CD4-positive, alpha-beta memory T cell (primary cell): ENCODE data around the gene POU2F2. TPM values are rescaled to one million over a fixed set of nuclear protein-coding genes. Genes with fewer than 3 reads are reported as not detected.

Experiments used
- CTCF ChIA-PET: fragments of 350-600 bp; sonication (Branson Sonifier 250); formaldehyde crosslinking; loops from one replicate; lab custom pipeline; 2021; ENCODE audit warnings: inconsistent platforms; ENCODE audit not compliant: partially characterized antibody; lab: Charles Lee
- POLR2A ChIA-PET: fragments of 350-600 bp; sonication (Branson Sonifier 250); formaldehyde crosslinking; loops from one replicate; lab custom pipeline; 2021; ENCODE audit not compliant: partially characterized antibody; lab: Charles Lee
- DNase-seq, 5 donors: peaks; one replicate each; pipeline versions ENCODE4 v3.0.0 to v3.0.0-alpha.2; 2020 to 2022; ENCODE audit warnings: mixed read lengths in 1 of 5
- H3K27ac ChIP-seq: one replicate; pipeline ENCODE4 v1.7.0; 2013; ENCODE audit warnings: low read depth, low read length
- H3K27me3 ChIP-seq: 2 replicates; pipeline ENCODE4 v1.7.0; 2013; ENCODE audit warnings: mild to moderate bottlenecking, low read length, moderate library complexity; ENCODE audit not compliant: insufficient read depth
- H3K36me3 ChIP-seq: 2 replicates; pipeline ENCODE4 v1.7.0; 2013; ENCODE audit warnings: mild to moderate bottlenecking, low read length, moderate library complexity; ENCODE audit not compliant: insufficient read depth
- H3K4me1 ChIP-seq: 2 replicates; pipeline ENCODE4 v1.7.0; 2013; ENCODE audit warnings: mild to moderate bottlenecking, low read length, moderate library complexity; ENCODE audit not compliant: insufficient read depth
- H3K4me3 ChIP-seq, 2 donors: one replicate each; pipeline ENCODE4 v1.7.0; 2013; ENCODE audit warnings: low read length in 2 of 2, mild to moderate bottlenecking in 1 of 2
- H3K9me3 ChIP-seq, 2 donors: one replicate each; pipeline ENCODE4 v1.7.0; 2013; ENCODE audit warnings: low read length in 2 of 2, control low read depth in 1 of 2; ENCODE audit not compliant: control insufficient read depth in 1 of 2
- H3K27ac Mint-ChIP-seq, 7 donors: one replicate each; pipeline ENCODE4 v1.8.0; 2020 to 2021; ENCODE audit warnings: mixed read lengths in 7 of 7, mild to moderate bottlenecking in 6 of 7, inconsistent platforms in 3 of 7, moderate library complexity in 3 of 7
- H3K27me3 Mint-ChIP-seq, 2 donors: one replicate each; pipeline ENCODE4 v1.8.0; 2020 to 2021; ENCODE audit warnings: mixed read lengths in 2 of 2
- H3K36me3 Mint-ChIP-seq, 2 donors: one replicate each; pipeline ENCODE4 v1.8.0; 2020 to 2021; ENCODE audit warnings: mixed read lengths in 2 of 2, inconsistent platforms in 1 of 2, mild to moderate bottlenecking in 1 of 2
- H3K4me1 Mint-ChIP-seq, 4 donors: one replicate each; pipeline ENCODE4 v1.8.0; 2020 to 2021; ENCODE audit warnings: mixed read lengths in 4 of 4, mild to moderate bottlenecking in 1 of 4
- H3K4me3 Mint-ChIP-seq, 8 donors: one replicate each; pipeline ENCODE4 v1.8.0; 2020 to 2021; ENCODE audit warnings: mixed read lengths in 8 of 8, mild to moderate bottlenecking in 7 of 8, moderate library complexity in 6 of 8, inconsistent platforms in 3 of 8
- H3K9me3 Mint-ChIP-seq, 8 donors: one replicate each; pipeline ENCODE4 v1.8.0; 2020 to 2021; ENCODE audit warnings: mixed read lengths in 8 of 8, mild to moderate bottlenecking in 5 of 8, inconsistent platforms in 3 of 8, moderate library complexity in 1 of 8
- intact Hi-C: fragments of 100-400 bp; cut with micrococcal nuclease; formaldehyde crosslinking; loops from one replicate; pipeline ENCODE4 v1.15.1; 2023
- polyA plus RNA-seq, 2 donors: library from polyadenylated mRNA; unstranded; fragments of 300-500 nt; fragmentation: Illumina TruSeq; gene quantifications; one replicate each; pipeline ENCODE4 v1.2.3, GENCODE V29; 2021
- total RNA-seq, 2 experiments: library from RNA; stranded (reverse); gene quantifications; one replicate each; pipeline ENCODE4 v1.2.3, GENCODE V29; 2021

Gene POU2F2
- total and polyA plus RNA-seq, 4 experiments from 2014 or later: 3.1 to 69.3 (median 45.6) TPM

GRCh38 chr19:42129399-42130253 lies 2.6 kb downstream of the POU2F2 start:
- Histone ChIP-seq H3K27ac (peak overlapping the region; percentile 20), H3K4me3 (peak overlapping the region in 1 of 2 donors; percentile 33), H3K4me1 (peaks cover 69% of the 10 kb centered on the region), H3K36me3 (no peaks in the 10 kb centered on the region), H3K27me3 (no peaks in the 10 kb centered on the region), H3K9me3 (no peaks in the 10 kb centered on the region)
- intact Hi-C loops: loop anchor here (5.0 kb wide), 1 partner anchor 293 kb away; no protein-coding TSS in a partner anchor
- CTCF ChIA-PET: interaction anchor here (0.6 to 3.0 kb wide), 2 partner anchors 18 to 21 kb away, joined by 3 to 20 read pairs; no protein-coding TSS in a partner anchor
- DNase-seq: no peak
- no peaks in the 10 kb centered on the region for H3K9me3 Mint-ChIP-seq
- peak overlapping the region; percentile 62 to 90 (median 85) for H3K27ac Mint-ChIP-seq
- H3K27me3 Mint-ChIP-seq: no peaks in the 10 kb centered on the region
- H3K4me3 Mint-ChIP-seq: peak overlapping the region; percentile 18 to 78 (median 61)
- peaks cover 44 to 83% (median 69%) of the 10 kb centered on the region in 4 donors for H3K4me1 Mint-ChIP-seq
- POLR2A ChIA-PET: interaction anchor here (1.3 kb wide), 1 partner anchor 47 kb away, joined by 3 read pairs; no protein-coding TSS in a partner anchor
- peaks cover 0 to 21% of the 10 kb centered on the region in 2 donors for H3K36me3 Mint-ChIP-seq

- no peak overlapping the region for H3K27ac ChIP-seq
- Mint-ChIP-seq H3K27ac (peak overlapping the region in 4 of 7 donors; percentile 43 to 87 (median 64)), H3K4me1 (peaks cover 56 to 92% (median 74%) of the 10 kb centered on the region in 4 donors), H3K4me3 (no peak overlapping the region), H3K9me3 (no peaks in the 10 kb centered on the region), H3K27me3 (no peaks in the 10 kb centered on the region), H3K36me3 (peaks cover 0 to 17% of the 10 kb centered on the region in 2 donors)
- intact Hi-C loops: no loop called here
- no peak overlapping the region for H3K4me3 ChIP-seq
- H3K9me3 ChIP-seq: no peaks in the 10 kb centered on the region
- H3K27me3 ChIP-seq: no peaks in the 10 kb centered on the region
- no peak for DNase-seq
- ChIA-PET CTCF (interaction anchor here (1.0 to 1.1 kb wide), 2 partner anchors 167 to 168 kb away, joined by 3 read pairs; no protein-coding TSS in a partner anchor), POLR2A (interaction anchor here (1.0 kb wide), 1 partner anchor 11 kb away, joined by 3 read pairs; no protein-coding TSS in a partner anchor)
- H3K36me3 ChIP-seq: no peaks in the 10 kb centered on the region
- H3K4me1 ChIP-seq: peaks cover 76% of the 10 kb centered on the region
Observed at GRCh38 chr19:42126574-42126973, 5.7 kb downstream of the POU2F2 start.

GRCh38 chr19:42125536-42125935 lies 6.7 kb downstream of the POU2F2 start:
- Histone ChIP-seq H3K9me3 (no peaks in the 10 kb centered on the region), H3K36me3 (no peaks in the 10 kb centered on the region), H3K27ac (no peak overlapping the region), H3K27me3 (no peaks in the 10 kb centered on the region), H3K4me3 (no peak overlapping the region), H3K4me1 (peaks cover 75% of the 10 kb centered on the region)
- H3K9me3 Mint-ChIP-seq: no peaks in the 10 kb centered on the region
- H3K27ac Mint-ChIP-seq: peak overlapping the region; percentile 60 to 88 (median 72)
- no peak for DNase-seq
- H3K4me1 Mint-ChIP-seq: peaks cover 57 to 92% (median 74%) of the 10 kb centered on the region in 4 donors
- CTCF ChIA-PET: interaction anchor here (0.8 to 5.1 kb wide), 5 partner anchors 11 to 313 kb away, joined by 3 to 53 read pairs (median 4); no protein-coding TSS in a partner anchor
- no peaks in the 10 kb centered on the region for H3K27me3 Mint-ChIP-seq
- POLR2A ChIA-PET: interaction anchor here (1.0 to 5.9 kb wide), 4 partner anchors 7 to 271 kb away, joined by 3 to 58 read pairs (median 4); partner anchors contain the start of gene POU2F2
- peak overlapping the region in 4 of 8 donors; percentile 2 to 32 (median 10) for H3K4me3 Mint-ChIP-seq
- intact Hi-C loops: no loop called here
- H3K36me3 Mint-ChIP-seq: peaks cover 0 to 17% of the 10 kb centered on the region in 2 donors

GRCh38 chr19:42124386-42124901 lies 7.8 kb downstream of the POU2F2 start:
- intact Hi-C loops: no loop called here
- Mint-ChIP-seq H3K4me1 (peaks cover 48 to 82% (median 65%) of the 10 kb centered on the region in 4 donors), H3K9me3 (no peaks in the 10 kb centered on the region), H3K27ac (peak overlapping the region; percentile 42 to 88 (median 83)), H3K36me3 (peaks cover 0 to 12% of the 10 kb centered on the region in 2 donors), H3K4me3 (peak overlapping the region in 2 of 8 donors; percentile 23 to 24), H3K27me3 (no peaks in the 10 kb centered on the region)
- Histone ChIP-seq H3K27me3 (no peaks in the 10 kb centered on the region), H3K36me3 (no peaks in the 10 kb centered on the region), H3K9me3 (no peaks in the 10 kb centered on the region), H3K27ac (no peak overlapping the region), H3K4me1 (peaks cover 65% of the 10 kb centered on the region), H3K4me3 (no peak overlapping the region)
- ChIA-PET POLR2A (interaction anchor here (0.7 to 5.9 kb wide), 7 partner anchors 8 to 272 kb away, joined by 3 to 58 read pairs (median 4); partner anchors contain the start of gene POU2F2), CTCF (interaction anchor here (0.6 to 5.1 kb wide), 12 partner anchors 8 to 277 kb away, joined by 3 to 53 read pairs (median 4); partner anchors contain the start of gene POU2F2)
- no peak for DNase-seq

- POLR2A ChIA-PET: interaction anchor here (0.8 to 5.9 kb wide), 12 partner anchors 9 to 300 kb away, joined by 3 to 58 read pairs (median 4); partner anchors contain the start of genes CIC, GSK3A and POU2F2
- CTCF ChIA-PET: interaction anchor here (0.6 to 5.1 kb wide), 11 partner anchors 9 to 315 kb away, joined by 3 to 53 read pairs (median 5); partner anchors contain the start of gene POU2F2
- H3K4me3 ChIP-seq: peak overlapping the region in 1 of 2 donors; percentile 41
- peak overlapping the region; percentile 88 to 99 (median 97) for H3K27ac Mint-ChIP-seq
- peak overlapping the region in 7 of 8 donors; percentile 72 to 84 (median 81) for H3K4me3 Mint-ChIP-seq
- no peaks in the 10 kb centered on the region for H3K9me3 ChIP-seq
- peak overlapping the region; percentile 83 for H3K27ac ChIP-seq
- H3K4me1 Mint-ChIP-seq: peaks cover 45 to 79% (median 61%) of the 10 kb centered on the region in 4 donors
- no peaks in the 10 kb centered on the region for H3K36me3 ChIP-seq
- DNase-seq: no peak
- H3K27me3 ChIP-seq: no peaks in the 10 kb centered on the region
- H3K27me3 Mint-ChIP-seq: no peaks in the 10 kb centered on the region
- H3K4me1 ChIP-seq: peaks cover 59% of the 10 kb centered on the region
- H3K36me3 Mint-ChIP-seq: peaks cover 0 to 14% of the 10 kb centered on the region in 2 donors
- H3K9me3 Mint-ChIP-seq: no peaks in the 10 kb centered on the region
- intact Hi-C loops: no loop called here
Observed at GRCh38 chr19:42123765-42124164, 8.5 kb downstream of the POU2F2 start.

GRCh38 chr19:42122691-42123607 lies 9.3 kb downstream of the POU2F2 start:
- H3K36me3 ChIP-seq: no peaks in the 10 kb centered on the region
- no peaks in the 10 kb centered on the region for H3K9me3 ChIP-seq
- H3K4me1 ChIP-seq: peaks cover 53% of the 10 kb centered on the region
- no peaks in the 10 kb centered on the region for H3K27me3 ChIP-seq
- Mint-ChIP-seq H3K4me3 (peak overlapping the region; percentile 49 to 84 (median 80)), H3K9me3 (no peaks in the 10 kb centered on the region), H3K27me3 (no peaks in the 10 kb centered on the region), H3K36me3 (peaks cover 0 to 14% of the 10 kb centered on the region in 2 donors), H3K4me1 (peaks cover 43 to 75% (median 57%) of the 10 kb centered on the region in 4 donors), H3K27ac (peak overlapping the region; percentile 88 to 99 (median 97))
- peak in 3 of 5 donors; percentile 25 to 75 (median 33) for DNase-seq
- ChIA-PET POLR2A (interaction anchor here (0.8 to 5.9 kb wide), 18 partner anchors 10 to 301 kb away, joined by 3 to 58 read pairs (median 4); partner anchors contain the start of genes CIC, GSK3A, POU2F2 and RPS19), CTCF (interaction anchor here (0.8 to 5.1 kb wide), 8 partner anchors 8 to 316 kb away, joined by 3 to 53 read pairs (median 6); partner anchors contain the start of gene POU2F2)
- H3K4me3 ChIP-seq: peak overlapping the region in 1 of 2 donors; percentile 41
- H3K27ac ChIP-seq: peak overlapping the region; percentile 83
- intact Hi-C loops: no loop called here
